LNCaP clone FGC (cell line): Measurements from ENCODE around the gene CDK10.
"Not testable (repeated sequence)": the region's sequence is repeated elsewhere in the genome, so short reads cannot be mapped to it uniquely, and the experiment has no call there.

ENCODE experiments used
- DNase-seq: peaks from one replicate; pipeline ENCODE4 v3.0.0-alpha.2; 2011; ENCODE audit warnings: low read depth
- H3K4me3 ChIP-seq: 2 replicates; pipeline ENCODE4 v1.5.1; 2011; ENCODE audit warnings: mild to moderate bottlenecking, low read depth, low read length, control low read depth
- CTCF ChIP-seq: IDR thresholded peaks from 2 replicates; pipeline ENCODE4 v1.5.1; 2012; ENCODE audit warnings: mild to moderate bottlenecking; ENCODE audit not compliant: control insufficient read depth, insufficient read depth; ENCODE audit errors: extremely low read depth

CDK10 gene

GRCh38 chr16:89667000-89667399 is 19.5 kb upstream of the CDK10 start:
- H3K4me3 ChIP-seq, DNase-seq: not testable (repeated sequence)
- TF ChIP-seq CTCF: peak; percentile 44

GRCh38 chr16:89667633-89668032 is 18.9 kb upstream of the CDK10 start:
- DNase-seq: no peak
- no peak overlapping the region for H3K4me3 ChIP-seq
- TF ChIP-seq CTCF: no peak

- no peak for TF ChIP-seq CTCF
- no peak overlapping the region for H3K4me3 ChIP-seq
- DNase-seq: no peak
Observed at GRCh38 chr16:89668790-89669158, 17.7 kb upstream of the CDK10 start.

GRCh38 chr16:89669755-89670154 is 16.7 kb upstream of the CDK10 start:
- DNase-seq: no peak
- TF ChIP-seq CTCF: no peak
- no peak overlapping the region for H3K4me3 ChIP-seq

GRCh38 chr16:89670496-89671431 is 15.7 kb upstream of the CDK10 start:
- TF ChIP-seq CTCF: no peak
- no peak for DNase-seq
- H3K4me3 ChIP-seq: no peak overlapping the region

- DNase-seq, H3K4me3 ChIP-seq: not testable (repeated sequence)
Observed at GRCh38 chr16:89671565-89671964, 14.9 kb upstream of the CDK10 start.

- H3K4me3 ChIP-seq: no peak overlapping the region
- no peak for TF ChIP-seq CTCF
Observed at GRCh38 chr16:89672177-89672941, 14.1 kb upstream of the CDK10 start.

More at GRCh38 chr16:89672177-89672941, 14.1 kb upstream of the CDK10 start:
- DNase-seq: no peak
